Tracheal epithelial cell (primary cell): ENCODE results near the gene TECPR2. TPM values are rescaled to one million over a fixed set of nuclear protein-coding genes. Genes with fewer than 3 reads are reported as not detected.

Source experiments
- total RNA-seq: library from RNA; depleted of rRNA; stranded (reverse); fragments of >200 nt; gene quantifications from 2 replicates; pipeline ENCODE4 v1.2.1, GENCODE V29; 2014

The TECPR2 gene
- 8.2 and 8.7 TPM in 2 replicates for total RNA-seq

DNA sequence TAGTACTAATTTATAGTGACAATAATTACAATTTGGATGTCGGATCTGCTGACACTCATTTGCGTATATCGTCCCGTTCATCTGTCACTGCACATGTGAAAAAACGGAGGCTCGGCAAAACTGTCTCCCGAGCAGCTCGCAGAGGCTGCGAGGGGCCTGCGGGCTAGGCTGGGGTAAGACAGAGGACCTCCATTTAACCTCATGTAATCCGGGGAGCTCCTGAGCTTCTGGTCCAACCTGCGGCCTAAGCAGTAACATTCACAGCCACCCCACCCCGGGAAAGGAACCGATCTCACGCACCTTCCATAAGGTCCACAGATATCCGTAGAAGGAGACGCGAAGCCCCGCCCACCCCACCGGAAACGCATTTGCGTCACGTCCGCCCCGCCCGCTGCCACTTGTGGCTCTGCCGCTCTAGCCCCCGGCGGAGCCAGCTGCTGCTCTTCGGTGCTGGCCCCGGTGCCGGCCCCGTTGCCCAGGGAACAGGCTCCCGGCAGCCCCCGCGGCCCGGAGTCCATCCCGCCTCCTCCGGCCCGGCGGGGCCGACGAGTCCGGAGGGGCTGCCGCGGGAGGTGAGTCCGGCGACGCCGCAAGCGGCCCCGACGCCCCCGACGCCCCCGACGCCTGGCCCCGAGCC is at the start of gene TECPR2, which contains the start of gene CINP:
Gene TECPR2, plus strand, starts transcription at position 397 of the 637 bp plus-strand sequence. CDS start 13,781 bp downstream, outside the sequence.
Gene CINP, minus strand, starts transcription at position 346 of the 637 bp plus-strand sequence. Its CDS starts 39 bp downstream, at position 307.

DNA sequence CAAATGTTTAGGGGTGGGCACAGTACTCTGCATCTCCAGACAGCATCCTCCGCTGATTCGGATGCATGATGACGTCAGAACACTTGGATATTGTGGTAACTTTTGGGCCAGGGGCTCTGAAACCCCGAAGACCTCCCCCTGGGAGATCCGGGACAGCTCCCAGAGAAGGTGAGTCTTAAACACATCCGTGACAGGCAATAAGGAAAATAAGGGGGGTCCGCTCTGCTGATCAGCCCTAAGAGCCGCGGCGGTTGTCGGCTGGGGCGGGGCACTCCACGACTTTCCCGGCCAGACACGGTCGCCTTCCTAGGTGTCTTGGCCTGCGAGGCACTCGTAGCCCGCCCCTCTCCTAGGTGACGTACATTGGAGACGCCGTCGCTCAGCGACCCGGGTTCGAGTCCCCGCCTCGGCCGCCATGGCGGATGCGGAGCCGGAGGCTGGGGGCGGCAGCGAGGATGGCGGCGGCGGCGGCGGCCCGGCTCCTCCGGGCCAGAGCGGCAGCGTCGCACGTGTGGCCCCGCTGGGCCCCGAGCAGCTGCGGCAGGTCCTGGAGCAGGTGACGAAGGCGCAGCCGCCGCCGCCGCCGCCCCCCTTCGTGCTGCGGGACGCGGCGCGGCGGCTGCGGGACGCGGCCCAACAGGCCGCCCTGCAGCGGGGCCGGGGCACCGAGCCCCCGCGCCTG is 43.2 kb upstream of the TECPR2 start, which contains the start of gene ZNF839:
Gene ZNF839, plus strand, starts transcription at position 396 of the 682 bp plus-strand sequence. Its CDS starts 20 bp downstream, at position 416.

DNA sequence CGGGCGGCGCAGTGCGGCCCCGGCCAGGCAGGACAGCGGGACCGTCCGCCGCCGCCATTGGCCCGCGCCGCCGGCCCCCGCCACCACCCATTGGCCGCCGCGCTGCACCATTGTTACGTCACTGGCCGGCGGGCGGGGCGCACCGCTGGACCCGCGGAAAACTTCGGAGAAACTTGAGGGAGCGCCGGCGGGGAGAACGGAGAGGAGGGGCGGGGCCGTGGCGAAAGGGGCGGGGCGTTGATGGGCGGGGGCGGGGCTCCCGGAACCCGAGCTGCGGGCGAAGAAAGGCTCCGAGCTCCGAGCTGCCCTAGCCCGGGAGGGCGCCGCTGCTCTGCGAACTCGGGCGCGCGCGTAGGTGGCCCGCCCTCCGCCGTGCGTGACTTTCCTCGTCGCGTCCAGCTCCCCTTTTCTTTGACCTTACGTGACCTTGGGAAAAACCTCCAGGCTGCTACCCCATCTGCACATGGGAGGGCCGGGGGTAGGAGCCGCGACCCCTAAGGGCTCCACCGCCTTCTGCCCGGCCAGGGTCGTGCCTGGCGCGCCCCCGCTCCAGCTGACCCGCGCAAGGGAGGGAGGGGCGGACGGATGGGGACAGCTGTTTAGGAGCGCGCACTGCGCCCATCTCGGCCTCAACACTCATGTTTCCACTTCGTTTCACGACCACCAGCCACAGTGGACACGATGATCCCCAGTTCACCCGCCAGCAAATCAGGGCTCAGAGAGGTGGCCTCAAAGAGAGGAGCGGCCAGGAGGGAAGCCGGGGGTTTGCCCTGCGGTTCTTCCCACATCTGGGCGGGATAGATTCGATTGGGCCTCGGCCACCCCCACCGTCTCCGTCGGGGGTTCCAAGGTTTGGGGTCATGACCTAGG is 147.2 kb downstream of the TECPR2 start, which contains the start of gene ANKRD9:
Gene ANKRD9, minus strand, starts transcription at position 31 of the 870 bp plus-strand sequence. CDS start 1,887 bp downstream, outside the sequence.

Other genes with a start within 250 kb of the TECPR2 start
- 7.7 and 14.1 TPM in 2 replicates for gene WDR20, start 223.0 kb upstream of the TECPR2 start, total RNA-seq
- gene MOK, start 57.8 kb upstream of the TECPR2 start, total RNA-seq: 2.6 and 3.1 TPM in 2 replicates
- 9.2 and 9.4 TPM in 2 replicates for gene ZNF839, start 43.2 kb upstream of the TECPR2 start, total RNA-seq
- 40.0 and 56.7 TPM in 2 replicates for gene CINP, start 51 bp upstream of the TECPR2 start, total RNA-seq
- gene ANKRD9, start 146.8 kb downstream of the TECPR2 start, total RNA-seq: 49.9 and 73.3 TPM in 2 replicates
- 22.2 and 22.8 TPM in 2 replicates for gene RCOR1, start 229.7 kb downstream of the TECPR2 start, total RNA-seq